Suprapubic skin (tissue), 4 donors: Measurements from ENCODE around the gene DPYD. TPM values are rescaled to one million over a fixed set of nuclear protein-coding genes. Genes with fewer than 3 reads are reported as not detected.

Source experiments
- DNase-seq, 2 donors: peaks; one replicate each; pipeline ENCODE4 v3.0.0-alpha.2; 2019; ENCODE audit warnings: low spot score in 2 of 2
- H3K27ac ChIP-seq: fragments of 200-600 bp; sonication (generic); one replicate; pipeline ENCODE4 v1.5.1; 2019
- H3K27me3 ChIP-seq: fragments of 200-600 bp; sonication (generic); one replicate; pipeline ENCODE4 v1.5.1; 2019
- H3K36me3 ChIP-seq: fragments of 200-600 bp; sonication (generic); one replicate; pipeline ENCODE4 v1.5.1; 2019
- H3K4me1 ChIP-seq: fragments of 200-600 bp; sonication (generic); one replicate; pipeline ENCODE4 v1.5.1; 2019
- H3K4me3 ChIP-seq: fragments of 200-600 bp; sonication (generic); one replicate; pipeline ENCODE4 v1.5.1; 2019; ENCODE audit warnings: mild to moderate bottlenecking
- H3K9me3 ChIP-seq: fragments of 200-600 bp; sonication (generic); one replicate; pipeline ENCODE4 v1.5.1; 2019
- EP300 ChIP-seq: sonication (generic); formaldehyde crosslinking; IDR thresholded peaks from one replicate; pipeline ENCODE4 v1.6.1; 2017; ENCODE audit warnings: antibody characterized with exemption
- POLR2A ChIP-seq, 2 donors: fragments of 450-650 bp; IDR thresholded peaks; one replicate each; pipeline ENCODE4 v1.6.1; 2017; ENCODE audit warnings: antibody characterized with exemption in 2 of 2, mild to moderate bottlenecking in 2 of 2, moderate library complexity in 2 of 2
- POLR2AphosphoS5 ChIP-seq, 3 donors: sonication (generic); formaldehyde crosslinking; IDR thresholded peaks; one replicate each; pipeline ENCODE4 v1.6.1; 2017; ENCODE audit warnings: antibody characterized with exemption in 3 of 3
- WGBS: methylation state at CpG from one replicate; pipeline ENCODE4 v1.1.5; 2018; 5-methylcytosine and 5-hydroxymethylcytosine counted together
- total RNA-seq, 4 donors: library from RNA; depleted of rRNA; stranded (reverse); fragments of >200 nt; gene quantifications; one replicate each; pipeline ENCODE4 v1.1.0, GENCODE V29; 2016
- TF ChIP-seq, protein P1 (sequence below), 2 donors: fragments of 200-600 bp in 1 of 2; fragments of 450-650 bp in 1 of 2; sonication (generic) in 1 of 2; IDR thresholded peaks; one replicate each; pipeline ENCODE4 v1.5.1; 2016 to 2019; ENCODE audit warnings: antibody characterized with exemption in 2 of 2, mild to moderate bottlenecking in 1 of 2, moderate library complexity in 1 of 2

The DPYD gene
- total RNA-seq, 4 donors from 2014 or later: 10.1 to 31.9 (median 11.6) TPM

DNA sequence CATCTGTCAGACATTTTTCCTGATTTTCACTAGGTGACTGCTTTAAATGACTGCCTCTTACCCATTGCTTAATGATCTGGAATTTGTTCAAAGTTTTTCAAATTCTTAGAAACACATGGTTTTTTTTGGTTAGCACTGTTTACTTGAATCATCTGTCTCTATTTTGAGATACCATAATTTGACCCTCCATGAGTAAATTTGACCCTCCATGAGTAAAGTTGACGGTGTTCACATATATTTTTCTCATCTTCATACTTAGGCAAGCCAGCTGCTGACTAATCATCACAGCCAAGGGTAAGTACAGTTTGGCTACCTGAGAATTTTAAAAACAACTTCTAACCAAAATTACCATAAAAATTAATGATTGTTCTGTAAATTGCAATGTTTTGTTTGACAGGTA lies 612.7 kb downstream of the DPYD start:
- H3K27ac ChIP-seq: no peak overlapping the region
- WGBS: 91% methylated on average over 1 of the region's 1 CpG
- H3K9me3 ChIP-seq: no peaks in the 10 kb centered on the region
- no peaks in the 10 kb centered on the region for H3K4me1 ChIP-seq
- no peak for DNase-seq
- H3K27me3 ChIP-seq: no peaks in the 10 kb centered on the region
- H3K36me3 ChIP-seq: peaks cover 5% of the 10 kb centered on the region
- TF ChIP-seq POLR2AphosphoS5 (IDR thresholded peaks at IDR 0.05) (no peak), EP300 (no peak), POLR2A (IDR thresholded peaks at IDR 0.05) (no peak)
- TF ChIP-seq, protein P1, sequence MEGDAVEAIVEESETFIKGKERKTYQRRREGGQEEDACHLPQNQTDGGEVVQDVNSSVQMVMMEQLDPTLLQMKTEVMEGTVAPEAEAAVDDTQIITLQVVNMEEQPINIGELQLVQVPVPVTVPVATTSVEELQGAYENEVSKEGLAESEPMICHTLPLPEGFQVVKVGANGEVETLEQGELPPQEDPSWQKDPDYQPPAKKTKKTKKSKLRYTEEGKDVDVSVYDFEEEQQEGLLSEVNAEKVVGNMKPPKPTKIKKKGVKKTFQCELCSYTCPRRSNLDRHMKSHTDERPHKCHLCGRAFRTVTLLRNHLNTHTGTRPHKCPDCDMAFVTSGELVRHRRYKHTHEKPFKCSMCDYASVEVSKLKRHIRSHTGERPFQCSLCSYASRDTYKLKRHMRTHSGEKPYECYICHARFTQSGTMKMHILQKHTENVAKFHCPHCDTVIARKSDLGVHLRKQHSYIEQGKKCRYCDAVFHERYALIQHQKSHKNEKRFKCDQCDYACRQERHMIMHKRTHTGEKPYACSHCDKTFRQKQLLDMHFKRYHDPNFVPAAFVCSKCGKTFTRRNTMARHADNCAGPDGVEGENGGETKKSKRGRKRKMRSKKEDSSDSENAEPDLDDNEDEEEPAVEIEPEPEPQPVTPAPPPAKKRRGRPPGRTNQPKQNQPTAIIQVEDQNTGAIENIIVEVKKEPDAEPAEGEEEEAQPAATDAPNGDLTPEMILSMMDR (IDR thresholded peaks at IDR 0.05): no peak
- H3K4me3 ChIP-seq: no peak overlapping the region

DNA sequence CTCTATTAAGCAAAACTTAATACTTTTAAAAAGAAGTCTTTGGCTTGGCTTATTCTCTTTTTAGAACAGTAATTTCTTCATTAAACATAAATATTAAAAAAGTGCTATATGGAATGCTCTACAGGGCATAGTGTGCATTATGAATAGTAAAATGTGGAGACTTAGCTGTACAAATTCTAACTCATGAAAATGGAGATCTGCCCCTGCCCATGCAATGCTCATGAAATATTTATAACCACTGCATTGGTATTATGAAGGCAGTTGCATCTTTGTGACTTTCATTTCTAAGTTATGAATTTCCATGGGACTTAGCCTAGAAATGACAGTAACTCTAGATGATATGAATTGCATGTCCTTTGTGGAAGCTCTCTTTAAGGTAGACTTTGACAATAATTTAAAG lies 613.3 kb downstream of the DPYD start:
- H3K27me3 ChIP-seq: no peaks in the 10 kb centered on the region
- TF ChIP-seq EP300: no peak
- TF ChIP-seq, protein P1 (IDR thresholded peaks at IDR 0.05): no peak
- no peak for TF ChIP-seq POLR2A (IDR thresholded peaks at IDR 0.05)
- no peak for TF ChIP-seq POLR2AphosphoS5 (IDR thresholded peaks at IDR 0.05)
- DNase-seq: no peak
- no peak overlapping the region for H3K4me3 ChIP-seq
- H3K27ac ChIP-seq: no peak overlapping the region
- H3K9me3 ChIP-seq: no peaks in the 10 kb centered on the region
- no peaks in the 10 kb centered on the region for H3K4me1 ChIP-seq
- H3K36me3 ChIP-seq: peaks cover 5% of the 10 kb centered on the region

DNA sequence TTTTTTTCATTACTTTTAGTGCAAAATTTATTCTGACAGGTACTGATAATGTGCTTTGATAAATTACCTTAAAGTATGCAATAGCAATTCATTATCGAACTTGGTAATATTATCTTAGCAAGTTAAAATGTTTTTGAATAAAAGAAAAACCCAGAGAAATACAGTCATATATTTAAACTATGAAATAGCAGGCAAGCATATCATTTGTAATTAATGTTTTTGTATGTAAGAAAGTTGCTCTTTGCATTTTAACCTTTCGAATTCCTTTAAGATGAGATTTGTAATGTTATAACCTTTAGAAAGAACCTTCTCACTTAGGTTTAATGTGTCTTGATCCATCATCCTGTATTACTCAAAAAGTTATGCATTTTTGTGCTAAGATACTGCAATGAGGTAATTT lies 613.7 kb downstream of the DPYD start:
- Histone ChIP-seq H3K27ac (no peak overlapping the region), H3K36me3 (peaks cover 5% of the 10 kb centered on the region), H3K27me3 (no peaks in the 10 kb centered on the region), H3K4me1 (no peaks in the 10 kb centered on the region), H3K4me3 (no peak overlapping the region), H3K9me3 (no peaks in the 10 kb centered on the region)
- WGBS: 84% methylated on average over 2 of the region's 2 CpGs
- DNase-seq: no peak
- TF ChIP-seq EP300: no peak
- TF ChIP-seq POLR2A (IDR thresholded peaks at IDR 0.05): no peak
- TF ChIP-seq, protein P1 (IDR thresholded peaks at IDR 0.05): no peak
- TF ChIP-seq POLR2AphosphoS5 (IDR thresholded peaks at IDR 0.05): no peak

DNA sequence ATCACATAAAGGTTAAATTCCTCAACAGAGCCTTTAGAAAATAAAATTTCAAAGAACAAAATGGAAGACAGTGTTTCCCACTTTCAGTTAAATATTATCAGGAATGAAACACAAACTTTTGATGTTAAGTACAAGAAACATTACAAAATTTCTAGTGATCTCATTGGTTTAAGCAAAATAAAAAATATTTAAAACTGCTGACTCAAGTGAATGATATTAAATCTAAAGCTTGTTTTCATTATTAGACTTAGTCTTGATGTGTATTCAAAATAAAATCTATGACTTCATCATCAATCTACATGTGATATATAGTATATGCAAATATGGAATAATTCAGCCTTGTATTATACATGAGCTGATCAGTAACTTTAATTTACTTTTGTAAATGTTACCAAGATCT lies 614.3 kb downstream of the DPYD start:
- peaks cover 5% of the 10 kb centered on the region for H3K36me3 ChIP-seq
- H3K4me3 ChIP-seq: no peak overlapping the region
- no peaks in the 10 kb centered on the region for H3K9me3 ChIP-seq
- DNase-seq: no peak
- no peaks in the 10 kb centered on the region for H3K4me1 ChIP-seq
- H3K27ac ChIP-seq: no peak overlapping the region
- TF ChIP-seq EP300: no peak
- no peaks in the 10 kb centered on the region for H3K27me3 ChIP-seq

DNA sequence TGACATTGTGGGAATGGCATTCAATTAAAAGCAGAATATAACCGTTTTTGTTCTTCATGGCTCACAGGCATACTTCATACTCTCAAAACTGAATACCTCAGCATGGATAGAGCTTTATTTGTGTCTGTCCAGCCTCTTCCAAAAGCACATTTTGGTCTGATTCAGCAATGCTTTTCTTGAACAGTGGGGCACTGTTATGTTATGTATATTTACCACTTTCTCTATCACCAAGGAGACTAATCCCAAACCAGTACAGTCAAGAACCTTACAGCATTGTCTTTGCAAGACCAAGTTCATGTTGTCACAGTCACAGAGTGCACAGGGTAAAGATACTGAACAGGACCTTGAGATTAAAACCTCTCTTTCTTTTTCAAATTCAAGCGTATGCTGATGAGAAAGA lies 616.5 kb downstream of the DPYD start:
- Histone ChIP-seq H3K9me3 (no peaks in the 10 kb centered on the region), H3K27me3 (no peaks in the 10 kb centered on the region), H3K4me1 (no peaks in the 10 kb centered on the region), H3K27ac (no peak overlapping the region), H3K36me3 (peaks cover 5% of the 10 kb centered on the region), H3K4me3 (no peak overlapping the region)
- 84% methylated on average over 2 of the region's 2 CpGs for WGBS
- TF ChIP-seq, protein P1 (IDR thresholded peaks at IDR 0.05): no peak
- TF ChIP-seq POLR2AphosphoS5 (IDR thresholded peaks at IDR 0.05): no peak
- TF ChIP-seq EP300: no peak
- TF ChIP-seq POLR2A (IDR thresholded peaks at IDR 0.05): no peak
- DNase-seq: no peak

DNA sequence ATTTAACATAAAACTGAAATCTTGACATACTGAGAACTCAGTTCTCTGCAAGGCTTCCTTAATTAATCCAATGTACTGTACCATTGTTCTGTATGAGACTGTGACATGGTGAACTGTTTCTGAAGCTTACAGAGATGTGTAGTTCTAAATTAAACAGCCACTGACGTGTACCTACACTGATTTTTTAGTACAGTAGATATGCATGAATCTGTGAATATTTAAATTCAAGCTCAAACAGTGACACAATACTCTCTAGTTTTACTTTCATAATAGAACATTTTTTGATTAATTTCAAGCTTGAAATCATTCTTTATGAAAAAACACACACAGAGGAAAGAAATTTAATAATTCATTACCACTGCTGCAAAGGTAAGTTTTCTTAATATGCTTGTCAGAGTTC lies 621.9 kb downstream of the DPYD start:
- Histone ChIP-seq H3K4me3 (no peak overlapping the region), H3K4me1 (no peaks in the 10 kb centered on the region), H3K27me3 (no peaks in the 10 kb centered on the region), H3K36me3 (no peaks in the 10 kb centered on the region), H3K9me3 (no peaks in the 10 kb centered on the region), H3K27ac (no peak overlapping the region)
- DNase-seq: no peak
- WGBS: 92% methylated on average over 1 of the region's 1 CpG
- TF ChIP-seq POLR2AphosphoS5 (IDR thresholded peaks at IDR 0.05) (no peak), EP300 (no peak), POLR2A (IDR thresholded peaks at IDR 0.05) (no peak)
- TF ChIP-seq, protein P1 (IDR thresholded peaks at IDR 0.05): no peak
